Activated T-cell treated with anti-CD3 and anti-CD28 coated beads, Interleukin-2, amount 50 U/mL, for 4 hours (primary cell): Measurements from ENCODE around the gene UBALD1. TPM values are rescaled to one million over a fixed set of nuclear protein-coding genes. Genes with fewer than 3 reads are reported as not detected.
"Not testable (repeated sequence)": the region's sequence is repeated elsewhere in the genome, so short reads cannot be mapped to it uniquely, and the experiment has no call there.

Experiments
- ATAC-seq, 2 donors: fragments of 200-7000 bp; cut with Tn5 transposase; one replicate each; pipeline ENCODE4 v1.10.0; 2021
- DNase-seq: peaks from one replicate; pipeline ENCODE4 v3.0.0-alpha.2; 2020
- H3K27me3 Mint-ChIP-seq: one replicate; pipeline ENCODE4 v1.8.0; 2021; ENCODE audit warnings: low read depth, mixed read lengths
- H3K36me3 Mint-ChIP-seq: one replicate; pipeline ENCODE4 v1.8.0; 2022; ENCODE audit warnings: mixed read lengths; ENCODE audit not compliant: insufficient read depth
- H3K4me1 Mint-ChIP-seq: one replicate; pipeline ENCODE4 v1.8.0; 2021; ENCODE audit warnings: low read depth, mixed read lengths
- H3K4me3 Mint-ChIP-seq: one replicate; pipeline ENCODE4 v1.8.0; 2021; ENCODE audit warnings: mild to moderate bottlenecking, moderate library complexity, mixed read lengths
- H3K9me3 Mint-ChIP-seq: one replicate; pipeline ENCODE4 v1.8.0; 2021; ENCODE audit warnings: mixed read lengths
- total RNA-seq, 3 donors: library from RNA; stranded (reverse); gene quantifications; one replicate each; pipeline ENCODE4 v1.2.1, GENCODE V29; 2021

The UBALD1 gene
- total RNA-seq, 3 donors from 2014 or later = 22.5 to 27.2 (median 23.7) TPM

DNA sequence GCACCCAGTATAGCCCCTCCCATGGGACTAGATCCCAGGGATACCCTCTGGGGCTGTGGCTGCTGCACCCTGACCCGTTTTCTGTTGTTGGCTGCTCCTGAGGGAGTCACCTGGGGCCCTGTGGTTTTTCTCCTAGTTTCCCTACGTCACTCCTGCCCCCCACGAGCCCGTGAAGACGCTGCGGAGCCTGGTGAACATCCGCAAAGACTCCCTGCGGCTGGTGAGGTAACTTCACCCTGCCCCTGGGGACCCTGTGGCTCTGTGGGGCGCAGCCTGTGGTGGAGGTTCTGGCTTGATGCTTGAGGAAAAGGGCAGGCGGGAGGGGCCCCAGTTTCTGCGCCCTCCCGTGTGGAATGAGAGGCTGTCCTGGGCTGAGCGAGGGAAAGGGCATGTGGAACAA lies 37.1 kb upstream of the UBALD1 start:
- DNase-seq (no peak), ATAC-seq (no peak)
- no peaks in the 10 kb centered on the region for H3K9me3 Mint-ChIP-seq
- H3K4me3 Mint-ChIP-seq = no peak overlapping the region
- peaks cover 9% of the 10 kb centered on the region for H3K36me3 Mint-ChIP-seq
- H3K4me1 Mint-ChIP-seq = peaks cover 22% of the 10 kb centered on the region
- H3K27me3 Mint-ChIP-seq = no peaks in the 10 kb centered on the region

DNA sequence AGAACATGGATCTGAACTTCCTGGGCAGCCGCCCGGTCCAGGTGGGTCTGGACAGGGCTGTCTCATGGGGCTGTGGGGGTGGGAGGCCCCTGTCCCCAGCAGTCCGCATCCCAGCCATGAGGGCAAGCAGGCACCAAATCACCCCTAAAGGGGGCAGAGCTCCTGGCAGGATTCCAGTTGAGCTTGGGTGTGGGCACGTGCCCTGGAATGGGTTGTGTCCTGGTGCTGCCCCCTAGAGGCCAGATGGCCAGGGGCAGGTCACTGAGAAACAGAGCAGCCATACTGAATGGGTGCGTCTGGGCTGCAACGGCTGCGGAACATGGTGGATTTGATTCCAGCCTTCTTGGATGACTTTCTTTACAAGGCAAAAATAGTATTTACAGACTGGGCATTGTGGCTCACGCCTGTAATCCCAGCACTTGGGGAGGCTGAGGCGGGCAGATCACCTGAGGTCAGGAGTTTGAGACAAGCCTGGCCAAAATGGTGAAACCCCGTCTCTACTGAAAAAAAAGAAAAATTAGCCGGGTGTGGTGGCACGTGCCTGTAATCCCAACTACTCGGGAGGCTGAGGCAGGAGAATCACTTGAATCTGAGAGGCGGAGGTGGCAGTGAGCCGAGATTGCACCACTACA lies 35.9 kb upstream of the UBALD1 start:
- H3K36me3 Mint-ChIP-seq, H3K27me3 Mint-ChIP-seq, H3K4me3 Mint-ChIP-seq, H3K9me3 Mint-ChIP-seq: not testable (repeated sequence)
- peaks cover 31% of the 10 kb centered on the region for H3K4me1 Mint-ChIP-seq
- DNase-seq = peak; percentile 68
- ATAC-seq = peak; percentile 80 to 85

DNA sequence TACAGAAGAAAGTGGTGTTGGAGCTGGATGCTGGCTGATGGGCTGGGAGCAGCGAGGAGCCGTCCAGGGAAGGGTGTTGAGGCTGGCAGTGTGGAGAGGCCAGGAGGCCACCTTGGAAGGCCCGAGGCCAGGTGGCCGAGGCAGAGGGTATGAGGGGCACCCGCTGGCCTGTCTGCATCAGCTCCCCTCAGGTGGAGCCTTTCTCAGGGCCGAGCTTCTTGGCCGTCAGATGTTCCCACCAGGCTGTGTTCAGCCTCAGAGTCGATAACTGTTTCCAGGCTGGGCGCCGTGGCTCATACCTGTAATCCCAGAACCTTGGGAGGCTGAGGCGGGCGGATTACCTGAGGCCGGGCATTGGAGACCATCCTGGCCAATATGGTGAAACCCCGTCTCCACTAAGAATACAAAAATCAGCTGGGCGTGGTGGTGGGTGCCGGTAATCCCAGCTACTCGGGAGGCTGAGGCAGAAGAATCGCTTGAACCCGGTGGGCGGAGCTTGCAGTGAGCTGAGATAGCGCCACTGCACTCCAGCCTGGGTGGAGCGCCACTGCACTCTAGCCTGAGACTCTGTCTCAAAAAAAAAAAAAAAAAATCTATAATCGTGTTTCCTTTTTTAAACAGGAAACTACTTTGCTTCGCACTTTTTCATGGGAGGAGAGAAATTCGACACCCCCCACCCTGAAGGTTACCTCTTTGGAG lies 35.2 kb upstream of the UBALD1 start:
- Mint-ChIP-seq H3K9me3 (no peaks in the 10 kb centered on the region), H3K27me3 (no peaks in the 10 kb centered on the region), H3K36me3 (peaks cover 7% of the 10 kb centered on the region), H3K4me1 (peaks cover 35% of the 10 kb centered on the region), H3K4me3 (no peak overlapping the region)
- DNase-seq = no peak
- ATAC-seq = no peak

DNA sequence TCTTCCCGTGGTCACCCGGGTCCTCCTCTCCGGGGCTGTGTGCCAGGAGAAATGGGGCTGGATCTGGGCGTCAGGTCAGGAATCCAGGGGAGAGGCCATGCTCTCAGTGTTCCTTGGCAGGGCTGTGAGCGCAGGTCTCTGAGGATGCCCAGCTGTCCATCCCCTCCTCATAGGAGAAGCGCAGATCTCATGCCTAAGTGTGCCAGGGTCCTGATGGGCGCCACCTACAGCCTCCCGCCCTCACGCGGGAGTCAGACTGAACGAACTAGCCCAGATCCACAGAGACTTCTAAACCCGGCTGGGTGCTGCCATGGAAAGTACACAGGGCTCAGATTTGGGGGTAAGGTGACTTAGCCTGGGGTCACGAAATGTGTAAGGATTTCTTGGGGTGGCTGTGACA lies 34.2 kb upstream of the UBALD1 start:
- no peaks in the 10 kb centered on the region for H3K9me3 Mint-ChIP-seq
- peaks cover 35% of the 10 kb centered on the region for H3K4me1 Mint-ChIP-seq
- H3K27me3 Mint-ChIP-seq = no peaks in the 10 kb centered on the region
- H3K36me3 Mint-ChIP-seq = peaks cover 7% of the 10 kb centered on the region
- ATAC-seq (no peak), DNase-seq (no peak)
- H3K4me3 Mint-ChIP-seq = no peak overlapping the region

DNA sequence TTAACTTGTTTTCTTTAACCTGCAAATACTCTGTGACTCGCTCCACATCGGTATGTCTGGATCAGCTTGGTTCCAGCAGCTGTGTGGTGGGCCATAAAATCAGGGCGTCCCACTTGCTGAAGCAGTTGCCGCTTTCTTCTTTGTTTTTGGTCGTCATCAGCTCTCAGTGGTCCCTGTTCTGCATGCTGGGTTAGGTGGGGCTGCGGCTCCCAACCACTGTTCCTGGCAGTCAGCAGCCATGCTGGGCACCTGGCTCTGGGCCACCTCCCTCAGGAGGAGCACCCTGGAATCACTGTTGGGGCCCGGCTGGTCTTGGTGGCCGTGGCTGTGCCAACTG lies 32.9 kb upstream of the UBALD1 start:
- ATAC-seq (no peak), DNase-seq (no peak)
- H3K9me3 Mint-ChIP-seq = no peaks in the 10 kb centered on the region
- H3K36me3 Mint-ChIP-seq = peaks cover 4% of the 10 kb centered on the region
- H3K4me1 Mint-ChIP-seq = peaks cover 35% of the 10 kb centered on the region
- no peaks in the 10 kb centered on the region for H3K27me3 Mint-ChIP-seq
- H3K4me3 Mint-ChIP-seq = no peak overlapping the region

DNA sequence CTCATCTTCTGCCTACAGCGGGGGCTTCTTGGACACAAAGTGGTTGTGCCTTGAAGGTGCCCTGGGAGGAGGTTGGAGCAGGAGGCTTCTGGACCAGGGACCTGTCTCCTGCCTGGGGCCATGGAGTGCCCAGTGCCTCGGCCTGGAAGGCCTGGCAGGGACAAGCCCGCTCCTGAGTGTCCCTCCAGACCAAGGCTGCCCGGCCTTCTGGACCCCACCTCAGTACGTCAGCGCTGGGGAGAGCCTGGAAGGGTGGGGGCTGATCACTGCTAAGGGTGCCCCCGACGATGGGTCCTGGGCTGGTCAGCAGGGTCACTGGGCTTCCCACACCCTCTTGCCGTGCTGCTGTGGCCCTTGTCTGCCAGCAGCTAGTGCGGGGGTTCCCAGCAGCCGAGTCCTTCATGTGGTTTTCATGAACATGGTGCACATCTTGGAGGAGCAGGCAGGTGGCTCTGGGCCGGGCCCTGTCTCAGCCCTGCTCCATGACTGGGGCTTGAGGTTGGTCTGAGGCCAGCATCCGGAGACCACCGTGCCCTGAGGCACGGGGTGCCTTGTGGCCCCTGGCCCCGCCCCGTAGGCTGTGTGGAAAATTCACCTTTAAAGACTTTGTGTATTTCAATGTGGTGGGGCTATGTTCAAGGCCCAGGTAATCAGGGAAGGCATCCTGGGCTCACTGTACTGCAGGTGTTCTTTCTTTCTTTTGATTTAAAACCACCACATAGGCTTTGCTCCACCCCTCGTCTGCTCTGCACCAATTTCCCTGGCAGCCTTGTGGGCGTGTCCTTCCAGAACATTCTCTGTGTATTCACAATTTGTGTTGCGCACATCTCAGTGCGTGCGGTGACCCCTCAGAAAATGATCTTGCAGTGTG lies 32.3 kb upstream of the UBALD1 start:
- Mint-ChIP-seq H3K27me3 (no peaks in the 10 kb centered on the region), H3K4me1 (peaks cover 35% of the 10 kb centered on the region), H3K4me3 (no peak overlapping the region), H3K9me3 (no peaks in the 10 kb centered on the region), H3K36me3 (peaks cover 4% of the 10 kb centered on the region)
- ATAC-seq = peak in 1 of 2 donors; percentile 28
- DNase-seq = no peak

DNA sequence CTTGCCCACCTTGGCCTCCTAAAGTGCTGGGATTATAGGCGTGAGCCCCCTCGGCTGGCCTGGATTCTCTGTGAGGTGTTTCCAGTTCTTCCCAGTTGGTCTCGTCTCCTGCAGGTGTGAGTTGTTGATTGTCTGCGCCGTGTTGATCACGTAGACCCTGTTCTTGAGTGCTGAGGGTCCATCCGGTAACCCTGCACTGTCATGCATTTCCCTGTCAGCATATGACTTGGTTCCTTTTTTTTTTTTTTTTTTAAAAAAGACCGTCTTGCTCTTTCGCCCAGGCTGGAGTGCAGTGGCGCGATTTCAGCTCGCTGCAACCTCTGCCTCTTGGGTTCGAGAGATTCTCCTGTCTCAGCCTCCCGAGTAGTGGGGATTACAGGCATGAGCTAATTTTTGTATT lies 27.2 kb upstream of the UBALD1 start:
- no peak for ATAC-seq
- H3K4me3 Mint-ChIP-seq = no peak overlapping the region
- peaks cover 29% of the 10 kb centered on the region for H3K4me1 Mint-ChIP-seq
- no peaks in the 10 kb centered on the region for H3K9me3 Mint-ChIP-seq
- no peaks in the 10 kb centered on the region for H3K27me3 Mint-ChIP-seq
- H3K36me3 Mint-ChIP-seq = peaks cover 2% of the 10 kb centered on the region
- DNase-seq = no peak

DNA sequence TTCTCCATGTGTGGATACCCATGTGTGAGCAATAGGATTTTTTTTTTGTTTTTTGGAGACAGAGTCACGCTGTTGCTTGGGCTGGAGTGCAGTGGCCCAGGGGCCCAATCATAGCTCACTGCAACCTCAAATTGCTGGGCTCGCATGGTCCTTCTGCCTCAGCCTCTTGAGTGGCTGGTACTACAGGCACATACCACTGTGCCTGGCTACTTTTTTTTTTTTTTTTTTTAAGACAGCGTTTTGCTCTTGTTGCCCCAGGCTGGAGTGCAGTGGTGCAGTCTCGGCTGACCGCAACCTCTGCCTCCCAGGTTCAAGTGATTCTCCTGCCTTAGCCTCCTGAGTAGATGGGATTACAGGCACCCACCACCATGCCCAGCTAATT lies 26.6 kb upstream of the UBALD1 start:
- Mint-ChIP-seq H3K27me3 (no peaks in the 10 kb centered on the region), H3K36me3 (peaks cover 2% of the 10 kb centered on the region), H3K9me3 (no peaks in the 10 kb centered on the region), H3K4me1 (peaks cover 24% of the 10 kb centered on the region), H3K4me3 (no peak overlapping the region)
- no peak for DNase-seq
- ATAC-seq = no peak

DNA sequence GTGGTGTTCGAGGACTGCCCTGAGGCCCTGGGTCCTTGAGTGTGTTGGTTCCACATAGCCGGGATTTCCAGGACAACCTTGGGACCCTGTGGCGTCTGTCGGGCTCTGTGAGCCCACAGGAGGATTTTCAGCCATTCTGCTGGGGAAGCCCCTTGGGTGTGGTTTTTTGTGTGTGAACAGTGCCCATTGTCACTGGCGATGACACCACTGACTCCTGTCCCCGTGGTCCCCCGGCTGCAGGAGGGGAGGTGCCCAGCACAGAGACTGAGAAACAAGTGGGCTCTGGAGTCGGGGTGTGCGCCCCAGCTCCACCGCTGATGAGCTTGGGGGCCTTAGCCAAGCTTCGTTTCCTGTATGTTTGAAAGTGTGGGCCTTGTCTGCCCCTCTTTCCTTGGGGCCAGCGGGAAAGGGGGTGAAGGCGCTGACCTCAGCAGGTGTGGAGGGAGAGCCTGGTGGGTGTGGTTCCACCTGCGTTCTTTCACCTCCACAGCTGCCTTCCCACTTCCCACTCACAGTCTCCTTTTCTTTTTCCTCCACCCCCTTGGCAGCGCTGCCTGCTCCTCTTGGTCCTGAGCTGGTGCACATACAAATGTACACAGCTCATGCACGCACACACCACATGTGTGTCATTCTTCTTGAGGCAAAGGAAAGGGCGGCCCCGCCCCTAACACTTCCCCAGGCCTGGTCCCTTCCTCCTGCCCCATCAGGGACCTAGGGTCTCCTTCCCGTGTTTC lies 26.1 kb upstream of the UBALD1 start:
- Mint-ChIP-seq H3K27me3 (no peaks in the 10 kb centered on the region), H3K4me1 (peaks cover 22% of the 10 kb centered on the region), H3K9me3 (no peaks in the 10 kb centered on the region), H3K4me3 (no peak overlapping the region), H3K36me3 (peaks cover 2% of the 10 kb centered on the region)
- ATAC-seq (peak; percentile 28 to 30), DNase-seq (no peak)

DNA sequence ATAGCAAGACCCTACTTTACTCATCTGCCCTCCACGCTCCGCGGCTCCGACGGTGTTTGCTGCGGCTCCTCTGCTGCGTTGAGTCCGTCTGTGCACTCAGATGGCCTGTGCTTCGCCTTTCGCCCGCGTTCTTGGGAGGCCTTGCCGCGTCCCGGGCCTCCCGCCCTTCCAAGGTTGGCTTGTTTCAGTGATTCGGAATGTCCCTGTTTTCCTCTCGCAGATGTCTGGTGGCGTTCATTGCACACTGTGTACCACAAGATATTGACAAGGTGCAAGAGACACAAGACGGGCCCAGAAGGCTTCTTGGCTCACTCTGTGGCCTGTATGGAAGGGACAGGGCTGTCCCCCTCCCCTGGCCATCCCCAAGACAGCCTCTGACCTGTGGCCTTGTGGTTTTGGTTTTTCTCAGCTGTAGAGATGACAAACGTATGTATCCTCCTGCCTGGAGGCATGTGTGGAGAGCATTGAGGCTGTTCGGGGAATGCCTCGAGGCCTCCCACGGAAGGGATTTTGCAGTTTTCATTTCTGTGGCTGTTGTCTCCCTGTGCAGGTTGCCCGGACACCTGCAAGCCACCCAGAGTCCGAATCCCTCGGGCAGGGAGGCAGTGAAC lies 25.3 kb upstream of the UBALD1 start:
- Mint-ChIP-seq H3K4me3 (no peak overlapping the region), H3K36me3 (peaks cover 2% of the 10 kb centered on the region), H3K27me3 (no peaks in the 10 kb centered on the region), H3K9me3 (no peaks in the 10 kb centered on the region), H3K4me1 (peaks cover 16% of the 10 kb centered on the region)
- no peak for DNase-seq
- ATAC-seq = no peak

DNA sequence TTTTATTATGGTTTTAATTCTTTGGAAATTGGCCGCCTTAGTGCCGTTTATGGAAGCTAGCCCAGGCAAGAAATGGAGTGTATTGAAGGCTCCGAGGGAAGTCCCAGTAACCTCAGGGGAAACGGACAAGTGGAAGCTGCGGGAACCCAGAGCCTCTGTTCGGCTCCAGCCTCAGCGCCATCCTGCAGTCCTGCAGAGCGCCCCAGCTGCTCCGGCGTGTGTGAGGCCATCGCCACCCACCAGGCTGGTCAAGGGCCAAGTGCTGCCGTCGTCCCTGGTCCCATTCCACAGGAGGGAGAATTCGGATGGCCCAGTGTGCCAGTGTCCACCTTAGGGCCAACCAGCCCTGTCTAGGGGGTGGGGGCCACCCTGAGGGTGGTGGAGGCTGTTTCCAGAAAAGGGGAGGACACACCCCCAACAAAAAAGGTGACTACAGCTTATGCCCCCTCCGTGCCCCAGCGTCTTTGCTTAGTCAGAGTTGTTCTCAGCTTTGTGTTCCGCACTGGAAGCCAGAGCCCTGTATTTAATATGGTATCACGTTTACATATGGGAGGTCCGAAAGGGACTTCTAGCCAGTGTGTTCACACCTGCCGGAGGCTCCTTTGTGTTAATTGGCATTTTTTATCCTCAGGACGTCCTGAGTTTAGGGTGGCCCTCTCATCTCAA lies 22.9 kb upstream of the UBALD1 start:
- Mint-ChIP-seq H3K4me1 (peaks cover 18% of the 10 kb centered on the region), H3K4me3 (no peak overlapping the region), H3K27me3 (no peaks in the 10 kb centered on the region), H3K36me3 (peaks cover 5% of the 10 kb centered on the region), H3K9me3 (no peaks in the 10 kb centered on the region)
- ATAC-seq = no peak
- DNase-seq = no peak

DNA sequence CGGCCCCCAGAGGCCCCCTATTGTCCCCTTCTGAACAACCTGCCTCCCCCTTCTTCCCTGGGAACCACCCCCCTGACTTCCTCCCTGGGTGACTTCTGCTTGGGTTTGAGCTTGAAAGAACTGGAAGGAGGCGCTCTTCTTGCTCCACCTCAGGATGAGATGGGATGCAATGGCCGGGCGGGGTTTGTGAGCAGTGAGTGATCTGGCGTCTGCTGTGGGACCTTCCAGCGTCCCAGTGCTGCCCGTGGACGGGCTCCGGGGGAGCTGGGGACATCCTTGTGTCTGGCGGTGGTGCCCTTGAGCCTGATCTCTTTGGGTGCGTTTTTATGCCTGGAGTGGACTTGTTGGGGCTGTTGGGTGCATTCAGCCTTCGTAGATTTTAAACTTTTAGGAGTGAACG lies 21.5 kb upstream of the UBALD1 start:
- Mint-ChIP-seq H3K27me3 (no peaks in the 10 kb centered on the region), H3K4me1 (peaks cover 19% of the 10 kb centered on the region), H3K36me3 (peaks cover 6% of the 10 kb centered on the region), H3K9me3 (peaks cover 2% of the 10 kb centered on the region), H3K4me3 (no peak overlapping the region)
- no peak for DNase-seq
- no peak for ATAC-seq

DNA sequence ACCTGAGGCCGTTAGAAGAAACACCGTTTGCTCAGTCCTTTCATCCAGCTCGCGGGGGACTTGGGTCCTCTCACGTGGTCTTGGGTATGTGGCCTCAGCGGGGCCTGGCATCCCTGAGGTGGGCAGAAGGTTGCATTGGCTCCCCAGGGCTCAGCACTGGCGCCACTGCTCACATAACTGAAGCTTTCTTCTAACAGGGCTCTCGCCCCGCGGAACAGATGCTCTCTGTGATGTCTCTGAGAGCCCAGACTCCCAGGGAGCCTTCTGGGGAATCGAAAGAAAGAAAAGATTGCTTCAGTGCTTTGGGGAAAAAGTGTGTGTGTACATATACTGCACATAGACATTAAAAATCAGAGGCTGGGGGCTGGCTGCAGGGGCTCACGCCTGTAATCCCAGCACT lies 20.1 kb upstream of the UBALD1 start:
- peaks cover 8% of the 10 kb centered on the region for H3K36me3 Mint-ChIP-seq
- H3K4me3 Mint-ChIP-seq = no peak overlapping the region
- ATAC-seq (no peak), DNase-seq (no peak)
- no peaks in the 10 kb centered on the region for H3K27me3 Mint-ChIP-seq
- H3K4me1 Mint-ChIP-seq = peaks cover 12% of the 10 kb centered on the region
- H3K9me3 Mint-ChIP-seq = peaks cover 4% of the 10 kb centered on the region
